Loucy (cell line): Measurements from ENCODE around the gene GRK3.

Experiments used
- H2AFZ ChIP-seq: fragments of 200-600 bp; sonication (generic); 2 replicates; pipeline ENCODE4 v1.6.0; 2016; ENCODE audit warnings: antibody characterized with exemption, mild to moderate bottlenecking, low read length, moderate library complexity
- H3F3A ChIP-seq: fragments of 200-600 bp; 2 replicates; pipeline ENCODE4 v1.6.0; 2016; ENCODE audit warnings: antibody characterized with exemption, low read depth, mild to moderate bottlenecking
- H3K27me3 ChIP-seq: fragments of 200-600 bp; sonication (generic); 2 replicates; pipeline ENCODE4 v1.6.1; 2014; ENCODE audit warnings: low read length, mild to moderate bottlenecking; ENCODE audit not compliant: insufficient read depth, poor library complexity, severe bottlenecking
- H3K36me3 ChIP-seq: fragments of 200-600 bp; sonication (generic); 2 replicates; pipeline ENCODE4 v1.6.1; 2016; ENCODE audit warnings: low read length; ENCODE audit not compliant: insufficient read depth
- H3K4me1 ChIP-seq: fragments of 200-600 bp; sonication (generic); 2 replicates; pipeline ENCODE4 v1.5.1; 2014; ENCODE audit warnings: low read length, mild to moderate bottlenecking; ENCODE audit not compliant: insufficient read depth, poor library complexity, severe bottlenecking
- H3K4me2 ChIP-seq: fragments of 200-600 bp; sonication (generic); 2 replicates; pipeline ENCODE4 v1.6.0; 2014; ENCODE audit warnings: antibody characterized with exemption, low read length, low read depth, mild to moderate bottlenecking; ENCODE audit not compliant: poor library complexity, severe bottlenecking
- H3K4me3 ChIP-seq: fragments of 200-600 bp; sonication (generic); 2 replicates; pipeline ENCODE4 v1.5.1; 2014; ENCODE audit warnings: low read length, mild to moderate bottlenecking, mixed read lengths; ENCODE audit not compliant: poor library complexity, severe bottlenecking
- H3K79me2 ChIP-seq: fragments of 200-600 bp; sonication (generic); 2 replicates; pipeline ENCODE4 v1.6.1; 2014; ENCODE audit warnings: low read length; ENCODE audit not compliant: insufficient read depth
- H3K9ac ChIP-seq: fragments of 200-600 bp; sonication (generic); 2 replicates; pipeline ENCODE4 v1.6.0; 2014; ENCODE audit warnings: mild to moderate bottlenecking, low read depth, low read length, moderate library complexity; ENCODE audit not compliant: poor library complexity, severe bottlenecking
- H3K9me2 ChIP-seq: fragments of 200-600 bp; sonication (generic); replicated peaks from 2 replicates; pipeline ENCODE4 v1.6.1; 2016; ENCODE audit warnings: low read depth, low read length, mixed read lengths
- H3K9me3 ChIP-seq: fragments of 200-600 bp; sonication (generic); 2 replicates; pipeline ENCODE4 v1.6.1; 2014; ENCODE audit warnings: mild to moderate bottlenecking, antibody characterized with exemption, low read length, low read depth; ENCODE audit not compliant: insufficient read depth
- H4K20me1 ChIP-seq: fragments of 200-600 bp; sonication (generic); 2 replicates; pipeline ENCODE4 v1.6.0; 2014; ENCODE audit warnings: antibody characterized with exemption, low read length, mild to moderate bottlenecking; ENCODE audit not compliant: insufficient read depth, poor library complexity, severe bottlenecking
- CTCF ChIP-seq: fragments of 200-600 bp; sonication (generic); conservative IDR thresholded peaks from 2 replicates; pipeline ENCODE4 v1.5.1; 2014; ENCODE audit warnings: mild to moderate bottlenecking, antibody characterized with exemption, low read length
- EZH2phosphoT487 ChIP-seq: fragments of 200-600 bp; IDR thresholded peaks from 2 replicates; pipeline ENCODE4 v1.6.1; 2018; ENCODE audit warnings: antibody characterized with exemption, mild to moderate bottlenecking, moderate library complexity, borderline replicate concordance

GRK3 gene

DNA sequence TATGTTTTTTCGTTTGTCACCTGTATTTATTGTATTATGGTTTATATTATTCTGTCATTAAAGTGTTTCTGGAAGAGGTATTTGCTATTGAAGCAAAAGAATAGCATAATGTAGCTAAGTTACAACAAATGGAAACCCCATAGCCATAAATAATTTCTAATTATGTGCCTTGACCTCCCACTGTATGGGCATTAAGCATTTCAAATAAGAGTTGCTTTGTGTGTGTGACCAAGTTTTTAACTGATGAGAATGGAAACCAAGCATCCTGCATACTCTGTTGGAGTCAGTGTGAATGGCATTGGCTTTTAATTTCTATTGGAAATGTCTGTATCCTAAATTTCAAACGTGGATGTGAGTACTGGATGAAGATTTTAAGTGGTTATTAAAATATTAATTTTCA, 115.6 kb downstream of the GRK3 start:
- H3K4me2 ChIP-seq = no peak overlapping the region
- no peak overlapping the region for H2AFZ ChIP-seq
- TF ChIP-seq EZH2phosphoT487 (no peak), CTCF (no peak)
- 0 out of 2 replicates have a peak, but pooled peaks cover 3% of the 10 kb centered on the region for H3F3A ChIP-seq
- H3K4me3 ChIP-seq = no peak overlapping the region
- H3K4me1 ChIP-seq = no peaks in the 10 kb centered on the region
- peaks cover 9% of the 10 kb centered on the region for H4K20me1 ChIP-seq
- H3K36me3 ChIP-seq = peaks cover 85% of the 10 kb centered on the region
- no peaks in the 10 kb centered on the region for H3K9me3 ChIP-seq
- no peaks in the 10 kb centered on the region for H3K27me3 ChIP-seq
- no peaks in the 10 kb centered on the region for H3K9me2 ChIP-seq
- no peak overlapping the region for H3K9ac ChIP-seq
- peaks cover 26% of the 10 kb centered on the region for H3K79me2 ChIP-seq

GRCh38 chr22:25680956-25681355, 116.5 kb downstream of the GRK3 start:
- no peaks in the 10 kb centered on the region for H3K27me3 ChIP-seq
- H3K4me3 ChIP-seq = no peak overlapping the region
- no peaks in the 10 kb centered on the region for H3K9me2 ChIP-seq
- no peak for TF ChIP-seq CTCF
- TF ChIP-seq EZH2phosphoT487 = no peak
- no peak overlapping the region for H2AFZ ChIP-seq
- no peaks in the 10 kb centered on the region for H3K4me1 ChIP-seq
- H3K4me2 ChIP-seq = no peak overlapping the region
- peaks cover 9% of the 10 kb centered on the region for H4K20me1 ChIP-seq
- no peaks in the 10 kb centered on the region for H3K9me3 ChIP-seq
- H3K79me2 ChIP-seq = peaks cover 19% of the 10 kb centered on the region
- 0 out of 2 replicates have a peak, but pooled peaks cover 3% of the 10 kb centered on the region for H3F3A ChIP-seq
- peaks cover 84% of the 10 kb centered on the region for H3K36me3 ChIP-seq
- H3K9ac ChIP-seq = no peak overlapping the region

- Histone ChIP-seq H3K9me2 (no peaks in the 10 kb centered on the region), H3K27me3 (no peaks in the 10 kb centered on the region), H2AFZ (no peak overlapping the region), H3K4me3 (no peak overlapping the region), H3F3A (0 out of 2 replicates have a peak, but pooled peaks cover 3% of the 10 kb centered on the region), H3K4me1 (no peaks in the 10 kb centered on the region), H3K9me3 (no peaks in the 10 kb centered on the region), H3K4me2 (no peak overlapping the region), H3K9ac (no peak overlapping the region), H4K20me1 (peaks cover 9% of the 10 kb centered on the region), H3K36me3 (peaks cover 85% of the 10 kb centered on the region), H3K79me2 (peaks cover 19% of the 10 kb centered on the region)
- TF ChIP-seq CTCF (no peak), EZH2phosphoT487 (no peak)
Measured at GRCh38 chr22:25682109-25682508, 117.6 kb downstream of the GRK3 start.
